HG02943 (cell line): ENCODE measurements around the gene MT3.
"Not testable (repeated sequence)": the region's sequence is repeated elsewhere in the genome, so short reads cannot be mapped to it uniquely, and the experiment has no call there.

Experiments used
- ATAC-seq: cut with Tn5 transposase; IDR thresholded peaks from one replicate; pipeline ENCODE4 v1.9.1; 2021; ENCODE audit warnings: mild to moderate bottlenecking, low read depth, moderate library complexity; ENCODE audit not compliant: unreplicated experiment

The MT3 gene

GRCh38 chr16:56577300-56577625 lies 12.1 kb upstream of the MT3 start:
- no peak for ATAC-seq

- ATAC-seq, result no peak
Observed at GRCh38 chr16:56580391-56581048, 8.8 kb upstream of the MT3 start.

GRCh38 chr16:56582911-56583310 lies 6.4 kb upstream of the MT3 start:
- not testable (repeated sequence) for ATAC-seq

GRCh38 chr16:56583351-56584168 lies 5.8 kb upstream of the MT3 start:
- ATAC-seq, result no peak

- no peak for ATAC-seq
Observed at GRCh38 chr16:56584276-56584675, 5.1 kb upstream of the MT3 start.

GRCh38 chr16:56588781-56589140 lies 567 bp upstream of the MT3 start:
- ATAC-seq, result no peak

GRCh38 chr16:56591377-56592060 lies 2.2 kb downstream of the MT3 start:
- no peak for ATAC-seq

- ATAC-seq, result no peak
Observed at GRCh38 chr16:56593573-56594291, 4.4 kb downstream of the MT3 start.

- ATAC-seq, result no peak
Observed at GRCh38 chr16:56594292-56594619, 4.9 kb downstream of the MT3 start.

GRCh38 chr16:56600398-56600999 lies 11.2 kb downstream of the MT3 start:
- ATAC-seq, result no peak

- ATAC-seq, result no peak
Observed at GRCh38 chr16:56601325-56601724, 12.0 kb downstream of the MT3 start.

- ATAC-seq, result no peak
Observed at GRCh38 chr16:56603589-56603988, 14.3 kb downstream of the MT3 start.

GRCh38 chr16:56604966-56605365 lies 15.6 kb downstream of the MT3 start:
- no peak for ATAC-seq

GRCh38 chr16:56605475-56605874 lies 16.1 kb downstream of the MT3 start:
- ATAC-seq, result no peak

GRCh38 chr16:56606071-56606475 lies 16.7 kb downstream of the MT3 start:
- no peak for ATAC-seq

- no peak for ATAC-seq
Observed at GRCh38 chr16:56606476-56607108, 17.3 kb downstream of the MT3 start.

GRCh38 chr16:56607109-56607618 lies 17.8 kb downstream of the MT3 start:
- no peak for ATAC-seq

GRCh38 chr16:56607675-56608042 lies 18.3 kb downstream of the MT3 start:
- no peak for ATAC-seq

- peak; percentile 84 for ATAC-seq
Observed at GRCh38 chr16:56608043-56608875, 18.9 kb downstream of the MT3 start, which contains the start of gene MT2A. MT2A (plus strand) TSS chr16:56608584; CDS start chr16:56608656, 72 bp downstream.
